Activated T-helper 1 cell treated with anti-CD3 and anti-CD28 coated beads, Interleukin-12 subunit alpha, Interleukin-12 subunit beta, Interleukin-2, Interleukin-4 antibody, amounts not matched to agents 30 ng/mL and 10 ng/mL and 1 ng/mL, durations not matched to agents 14 hours and 24 hours and 36 hours (primary cell): ENCODE results near the gene OR51F2. TPM values are rescaled to one million over a fixed set of nuclear protein-coding genes. Genes with fewer than 3 reads are reported as not detected.
"Not testable (repeated sequence)": the region's sequence is repeated elsewhere in the genome, so short reads cannot be mapped to it uniquely, and the experiment has no call there.

Experiments
- DNase-seq: peaks from one replicate; pipeline ENCODE4 v3.0.0; 2021; ENCODE audit warnings: low spot score
- H3K27ac Mint-ChIP-seq: one replicate; pipeline ENCODE4 v1.8.0; 2021; ENCODE audit warnings: mild to moderate bottlenecking, mixed read lengths
- H3K27me3 Mint-ChIP-seq: one replicate; pipeline ENCODE4 v1.8.0; 2022; ENCODE audit warnings: mild to moderate bottlenecking, moderate library complexity, mixed read lengths; ENCODE audit not compliant: insufficient read depth
- H3K36me3 Mint-ChIP-seq: one replicate; pipeline ENCODE4 v1.8.0; 2021; ENCODE audit warnings: low read depth, mixed read lengths
- H3K4me1 Mint-ChIP-seq: one replicate; pipeline ENCODE4 v1.8.0; 2021; ENCODE audit warnings: low read depth, mixed read lengths
- H3K4me3 Mint-ChIP-seq: one replicate; pipeline ENCODE4 v1.8.0; 2021; ENCODE audit warnings: mild to moderate bottlenecking, moderate library complexity, mixed read lengths
- H3K9me3 Mint-ChIP-seq: one replicate; pipeline ENCODE4 v1.8.0; 2021; ENCODE audit warnings: mixed read lengths
- intact Hi-C: fragments of 100-400 bp; cut with micrococcal nuclease; formaldehyde crosslinking; loops from one replicate; pipeline ENCODE4 v1.15.1; 2024
- total RNA-seq: library from RNA; stranded (reverse); gene quantifications from 2 replicates; pipeline ENCODE4 v1.2.3, GENCODE V29; 2022

OR51F2 gene
- total RNA-seq = not detected in 2 replicates

GRCh38 chr11:4821021-4821420 is at the start of gene OR51F2:
Gene OR51F2 (plus strand): TSS chr11:4821321. CDS start chr11:4821422, 101 bp downstream.
- Mint-ChIP-seq H3K4me1 (no peaks in the 10 kb centered on the region), H3K4me3 (no peak within 1 kb of the TSS), H3K9me3 (no peaks in the 10 kb centered on the region), H3K36me3 (no peaks in the 10 kb centered on the region), H3K27ac (no peak within 1 kb of the TSS), H3K27me3 (no peaks in the 10 kb centered on the region)
- DNase-seq = no peak
- intact Hi-C loops = no loop called here

- Mint-ChIP-seq H3K27ac (no peak overlapping the region), H3K9me3 (peaks cover 3% of the 10 kb centered on the region), H3K36me3 (no peaks in the 10 kb centered on the region), H3K4me3 (no peak overlapping the region), H3K27me3 (no peaks in the 10 kb centered on the region), H3K4me1 (no peaks in the 10 kb centered on the region)
- intact Hi-C loops = no loop called here
- DNase-seq = no peak
Measured at GRCh38 chr11:4782454-4782853, 38.7 kb upstream of the OR51F2 start.

GRCh38 chr11:4797206-4797605 is 23.9 kb upstream of the OR51F2 start:
- H3K27ac Mint-ChIP-seq = no peak overlapping the region
- no peak overlapping the region for H3K4me3 Mint-ChIP-seq
- H3K27me3 Mint-ChIP-seq = no peaks in the 10 kb centered on the region
- intact Hi-C loops = no loop called here
- no peaks in the 10 kb centered on the region for H3K9me3 Mint-ChIP-seq
- H3K4me1 Mint-ChIP-seq = no peaks in the 10 kb centered on the region
- no peak for DNase-seq
- no peaks in the 10 kb centered on the region for H3K36me3 Mint-ChIP-seq

- Mint-ChIP-seq H3K4me1 (no peaks in the 10 kb centered on the region), H3K4me3 (no peak overlapping the region)
Measured at GRCh38 chr11:4798427-4799183, 22.5 kb upstream of the OR51F2 start.

GRCh38 chr11:4801316-4801715 is 19.8 kb upstream of the OR51F2 start:
- DNase-seq, intact Hi-C loops: not testable (repeated sequence)

More at GRCh38 chr11:4798427-4799183, 22.5 kb upstream of the OR51F2 start:
- Mint-ChIP-seq H3K27me3 (no peaks in the 10 kb centered on the region), H3K27ac (no peak overlapping the region), H3K9me3 (no peaks in the 10 kb centered on the region), H3K36me3 (no peaks in the 10 kb centered on the region)
- intact Hi-C loops = no loop called here
- no peak for DNase-seq

GRCh38 chr11:4804280-4804679 is 16.8 kb upstream of the OR51F2 start, which contains the start of gene OR52R1:
Gene OR52R1 (minus strand): TSS chr11:4804380. CDS start chr11:4804380, 0 bp downstream.
- Mint-ChIP-seq H3K36me3 (no peaks in the 10 kb centered on the region), H3K27ac (no peak within 1 kb of the TSS), H3K4me3 (no peak within 1 kb of the TSS), H3K4me1 (no peaks in the 10 kb centered on the region), H3K9me3 (no peaks in the 10 kb centered on the region), H3K27me3 (no peaks in the 10 kb centered on the region)
- intact Hi-C loops = no loop called here
- DNase-seq = no peak

More at GRCh38 chr11:4801316-4801715, 19.8 kb upstream of the OR51F2 start:
- H3K9me3 Mint-ChIP-seq, H3K36me3 Mint-ChIP-seq, H3K27ac Mint-ChIP-seq, H3K4me3 Mint-ChIP-seq, H3K27me3 Mint-ChIP-seq, H3K4me1 Mint-ChIP-seq: not testable (repeated sequence)

GRCh38 chr11:4808476-4808875 is 12.6 kb upstream of the OR51F2 start:
- H3K4me1 Mint-ChIP-seq = no peaks in the 10 kb centered on the region
- no peak overlapping the region for H3K27ac Mint-ChIP-seq
- H3K9me3 Mint-ChIP-seq = no peaks in the 10 kb centered on the region
- H3K4me3 Mint-ChIP-seq = no peak overlapping the region
- intact Hi-C loops = no loop called here
- DNase-seq = no peak
- no peaks in the 10 kb centered on the region for H3K27me3 Mint-ChIP-seq
- no peaks in the 10 kb centered on the region for H3K36me3 Mint-ChIP-seq

GRCh38 chr11:4809246-4809645 is 11.9 kb upstream of the OR51F2 start:
- Mint-ChIP-seq H3K27me3 (no peaks in the 10 kb centered on the region), H3K27ac (no peak overlapping the region), H3K36me3 (no peaks in the 10 kb centered on the region), H3K4me3 (no peak overlapping the region), H3K9me3 (no peaks in the 10 kb centered on the region), H3K4me1 (no peaks in the 10 kb centered on the region)
- intact Hi-C loops = no loop called here
- DNase-seq = no peak

GRCh38 chr11:4825132-4825531 is 4.0 kb downstream of the OR51F2 start:
- DNase-seq = no peak
- peaks cover 2% of the 10 kb centered on the region for H3K27me3 Mint-ChIP-seq
- H3K9me3 Mint-ChIP-seq = no peaks in the 10 kb centered on the region
- no peaks in the 10 kb centered on the region for H3K36me3 Mint-ChIP-seq
- no peaks in the 10 kb centered on the region for H3K4me1 Mint-ChIP-seq
- no peak overlapping the region for H3K27ac Mint-ChIP-seq
- intact Hi-C loops = no loop called here
- H3K4me3 Mint-ChIP-seq = no peak overlapping the region

GRCh38 chr11:4826425-4826824 is 5.3 kb downstream of the OR51F2 start:
- intact Hi-C loops = no loop called here
- DNase-seq = no peak
- no peaks in the 10 kb centered on the region for H3K4me1 Mint-ChIP-seq
- H3K27me3 Mint-ChIP-seq = peaks cover 3% of the 10 kb centered on the region
- no peaks in the 10 kb centered on the region for H3K36me3 Mint-ChIP-seq
- H3K27ac Mint-ChIP-seq = no peak overlapping the region
- no peaks in the 10 kb centered on the region for H3K9me3 Mint-ChIP-seq
- H3K4me3 Mint-ChIP-seq = no peak overlapping the region

GRCh38 chr11:4830346-4830745 is 9.2 kb downstream of the OR51F2 start:
- DNase-seq = no peak
- no peaks in the 10 kb centered on the region for H3K4me1 Mint-ChIP-seq
- intact Hi-C loops = no loop called here
- no peak overlapping the region for H3K27ac Mint-ChIP-seq
- H3K36me3 Mint-ChIP-seq = no peaks in the 10 kb centered on the region
- peaks cover 3% of the 10 kb centered on the region for H3K27me3 Mint-ChIP-seq
- H3K9me3 Mint-ChIP-seq = no peaks in the 10 kb centered on the region
- H3K4me3 Mint-ChIP-seq = no peak overlapping the region

GRCh38 chr11:4830909-4831308 is 9.8 kb downstream of the OR51F2 start:
- Mint-ChIP-seq H3K36me3 (no peaks in the 10 kb centered on the region), H3K4me1 (no peaks in the 10 kb centered on the region), H3K4me3 (no peak overlapping the region), H3K9me3 (no peaks in the 10 kb centered on the region), H3K27me3 (peaks cover 3% of the 10 kb centered on the region), H3K27ac (no peak overlapping the region)
- DNase-seq = no peak
- intact Hi-C loops = no loop called here

- H3K9me3 Mint-ChIP-seq = no peaks in the 10 kb centered on the region
- H3K4me1 Mint-ChIP-seq = no peaks in the 10 kb centered on the region
- intact Hi-C loops = no loop called here
- no peak overlapping the region for H3K27ac Mint-ChIP-seq
- H3K36me3 Mint-ChIP-seq = no peaks in the 10 kb centered on the region
- DNase-seq = no peak
- no peak overlapping the region for H3K4me3 Mint-ChIP-seq
- no peaks in the 10 kb centered on the region for H3K27me3 Mint-ChIP-seq
Measured at GRCh38 chr11:4839851-4840549, 18.9 kb downstream of the OR51F2 start.
